ENCODE results near the gene SMG7. TPM values are rescaled to one million over a fixed set of nuclear protein-coding genes. Genes with fewer than 3 reads are reported as not detected.

SMG7 gene
- total RNA-seq, 4 donors from 2014 or later, result 37.8 to 82.1 (median 58.9) TPM

DNA sequence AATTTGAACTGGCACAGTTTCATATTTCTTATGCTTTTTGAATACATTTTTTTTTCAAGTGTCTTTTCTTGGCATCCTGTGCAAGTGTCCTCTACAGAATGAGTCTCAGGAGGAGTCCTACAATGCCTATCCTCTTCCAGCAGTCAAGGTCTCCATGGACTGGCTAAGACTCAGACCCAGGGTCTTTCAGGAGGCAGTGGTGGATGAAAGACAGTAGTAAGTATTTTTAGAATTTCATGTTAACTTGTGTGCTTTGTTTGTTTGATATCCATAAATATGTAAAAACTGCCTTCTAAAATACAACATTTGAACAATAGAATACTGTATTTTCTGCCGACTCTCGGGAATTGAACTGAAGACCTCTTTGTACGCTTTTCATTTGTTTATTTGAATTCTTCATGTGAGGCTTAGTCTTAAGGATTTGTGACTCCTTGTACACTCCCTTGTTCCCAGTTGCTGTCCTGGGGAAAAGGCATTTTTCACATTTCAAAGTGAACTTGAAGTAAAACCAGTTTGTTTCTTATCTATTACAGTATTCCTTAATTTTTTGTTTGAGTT is 61.4 kb downstream of the SMG7 start:
- intact Hi-C loops (cut with DNase I), result no loop called here
- TF ChIP-seq POLR2A (IDR thresholded peaks at IDR 0.05), result no peak
- TF ChIP-seq, protein P1, sequence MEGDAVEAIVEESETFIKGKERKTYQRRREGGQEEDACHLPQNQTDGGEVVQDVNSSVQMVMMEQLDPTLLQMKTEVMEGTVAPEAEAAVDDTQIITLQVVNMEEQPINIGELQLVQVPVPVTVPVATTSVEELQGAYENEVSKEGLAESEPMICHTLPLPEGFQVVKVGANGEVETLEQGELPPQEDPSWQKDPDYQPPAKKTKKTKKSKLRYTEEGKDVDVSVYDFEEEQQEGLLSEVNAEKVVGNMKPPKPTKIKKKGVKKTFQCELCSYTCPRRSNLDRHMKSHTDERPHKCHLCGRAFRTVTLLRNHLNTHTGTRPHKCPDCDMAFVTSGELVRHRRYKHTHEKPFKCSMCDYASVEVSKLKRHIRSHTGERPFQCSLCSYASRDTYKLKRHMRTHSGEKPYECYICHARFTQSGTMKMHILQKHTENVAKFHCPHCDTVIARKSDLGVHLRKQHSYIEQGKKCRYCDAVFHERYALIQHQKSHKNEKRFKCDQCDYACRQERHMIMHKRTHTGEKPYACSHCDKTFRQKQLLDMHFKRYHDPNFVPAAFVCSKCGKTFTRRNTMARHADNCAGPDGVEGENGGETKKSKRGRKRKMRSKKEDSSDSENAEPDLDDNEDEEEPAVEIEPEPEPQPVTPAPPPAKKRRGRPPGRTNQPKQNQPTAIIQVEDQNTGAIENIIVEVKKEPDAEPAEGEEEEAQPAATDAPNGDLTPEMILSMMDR (IDR thresholded peaks at IDR 0.05), result no peak
- no peaks in the 10 kb centered on the region for H3K9me3 ChIP-seq
- 94 to 95% methylated on average over 3 of the region's 3 CpGs for WGBS, 2 donors
- H3K27me3 ChIP-seq, result no peaks in the 10 kb centered on the region
- H3K36me3 ChIP-seq, result peaks cover 21 to 30% of the 10 kb centered on the region in 2 donors
- H3K27ac ChIP-seq, result no peak overlapping the region
- H3K4me1 ChIP-seq, result no peaks in the 10 kb centered on the region
- DNase-seq, result no peak
- H3K4me3 ChIP-seq (replicated peaks in 1 of 3), result no peak overlapping the region

DNA sequence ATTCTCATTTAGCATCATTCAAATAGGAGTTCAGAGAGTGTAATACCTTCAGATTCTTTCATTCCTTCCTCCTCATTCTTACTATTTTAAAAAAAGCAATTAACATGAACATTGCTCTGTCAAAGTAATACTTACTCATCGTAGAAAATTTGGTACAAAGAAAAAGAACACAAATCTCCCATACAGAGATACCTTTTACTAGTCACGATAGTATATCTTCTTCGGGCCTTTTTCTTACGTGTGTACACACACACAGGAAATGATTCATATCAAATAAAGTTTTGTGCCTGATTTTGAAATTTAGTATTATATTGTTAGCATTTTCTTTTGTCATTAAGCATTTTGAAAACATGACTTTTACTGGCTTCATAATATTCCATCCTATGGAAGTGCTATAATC is 65.1 kb downstream of the SMG7 start:
- TF ChIP-seq POLR2A (IDR thresholded peaks at IDR 0.05), result no peak
- TF ChIP-seq, protein P1 (IDR thresholded peaks at IDR 0.05), result no peak
- H3K4me1 ChIP-seq, result no peaks in the 10 kb centered on the region
- H3K27ac ChIP-seq, result no peak overlapping the region
- H3K27me3 ChIP-seq, result no peaks in the 10 kb centered on the region
- DNase-seq, result no peak
- H3K4me3 ChIP-seq (replicated peaks in 1 of 3), result no peak overlapping the region
- 94 to 97% methylated on average over 4 of the region's 4 CpGs for WGBS, 2 donors
- H3K9me3 ChIP-seq, result no peaks in the 10 kb centered on the region
- intact Hi-C loops (cut with DNase I), result no loop called here
- H3K36me3 ChIP-seq, result peaks cover 35 to 40% of the 10 kb centered on the region in 2 donors

DNA sequence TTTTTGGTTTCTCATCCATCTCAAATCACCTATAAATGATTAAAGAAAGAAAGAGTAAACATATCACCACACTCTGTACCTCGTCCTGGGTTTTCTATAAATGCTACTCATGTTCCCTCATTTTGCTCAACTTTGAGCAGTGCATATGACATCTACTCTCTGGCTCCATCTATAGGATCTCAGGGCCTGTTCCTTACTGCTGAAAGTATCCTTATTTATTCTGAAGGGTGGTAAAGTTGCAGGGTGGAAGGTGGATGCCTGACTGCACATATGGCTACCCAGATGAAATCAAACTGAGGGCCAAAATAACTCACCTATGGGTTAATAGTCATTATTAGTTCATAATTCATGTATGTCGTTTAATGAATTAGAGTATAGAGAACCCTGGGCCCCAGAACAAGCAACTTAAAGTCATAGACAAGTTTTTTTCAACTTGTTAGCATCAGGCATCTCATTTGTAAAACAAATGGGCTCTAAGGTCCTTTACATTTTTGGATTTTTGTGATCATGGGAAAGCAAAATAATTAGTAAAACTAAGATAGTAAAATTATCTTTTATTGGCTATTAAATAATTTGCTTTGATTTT is 71.4 kb downstream of the SMG7 start:
- WGBS, 2 donors, result 69% methylated on average over 2 of the region's 2 CpGs
- H3K4me1 ChIP-seq, result peaks cover 0 to 7% of the 10 kb centered on the region in 2 donors
- H3K4me3 ChIP-seq (replicated peaks in 1 of 3), result no peak overlapping the region
- H3K27me3 ChIP-seq, result no peaks in the 10 kb centered on the region
- DNase-seq, result no peak
- H3K27ac ChIP-seq, result no peak overlapping the region
- no peak for TF ChIP-seq POLR2A (IDR thresholded peaks at IDR 0.05)
- TF ChIP-seq, protein P1 (IDR thresholded peaks at IDR 0.05), result peak in 5 of 6 experiments; percentile 21 to 48 (median 30)
- no peaks in the 10 kb centered on the region for H3K9me3 ChIP-seq
- intact Hi-C loops (cut with DNase I), result loop anchor here (10.0 kb wide), 1 partner anchor 69 kb away; the partner anchor contains the start of gene SMG7
- peaks cover 42 to 56% of the 10 kb centered on the region in 2 donors for H3K36me3 ChIP-seq

DNA sequence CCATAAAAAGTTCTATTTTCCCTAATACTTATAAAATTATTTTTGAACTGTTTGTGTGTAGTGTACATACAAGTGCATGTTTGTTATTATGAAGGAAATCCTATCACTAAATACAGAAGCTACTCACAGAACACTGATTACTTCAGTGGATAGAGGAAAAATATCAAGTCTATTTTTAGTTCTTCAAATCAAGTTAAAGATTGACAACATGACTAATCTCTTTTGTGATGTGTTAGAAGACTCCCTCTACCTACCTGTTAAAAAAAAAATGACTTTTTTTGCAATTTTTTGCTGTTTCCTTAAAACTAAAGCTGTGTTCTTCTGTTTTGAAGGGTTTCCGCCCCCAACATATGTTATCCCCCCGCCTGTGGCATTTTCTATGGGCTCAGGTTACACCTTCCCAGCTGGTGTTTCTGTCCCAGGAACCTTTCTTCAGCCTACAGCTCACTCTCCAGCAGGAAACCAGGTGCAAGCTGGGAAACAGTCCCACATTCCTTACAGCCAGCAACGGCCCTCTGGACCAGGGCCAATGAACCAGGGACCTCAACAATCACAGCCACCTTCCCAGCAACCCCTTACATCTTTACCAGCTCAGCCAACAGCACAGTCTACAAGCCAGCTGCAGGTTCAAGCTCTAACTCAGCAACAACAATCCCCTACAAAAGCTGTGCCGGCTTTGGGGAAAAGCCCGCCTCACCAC is 72.4 kb downstream of the SMG7 start:
- H3K4me3 ChIP-seq (replicated peaks in 1 of 3), result no peak overlapping the region
- no peak overlapping the region for H3K27ac ChIP-seq
- TF ChIP-seq, protein P1 (IDR thresholded peaks at IDR 0.05), result no peak
- no peak for TF ChIP-seq POLR2A (IDR thresholded peaks at IDR 0.05)
- peaks cover 38 to 51% of the 10 kb centered on the region in 2 donors for H3K36me3 ChIP-seq
- H3K27me3 ChIP-seq, result no peaks in the 10 kb centered on the region
- 61 to 75% methylated on average over 4 to 5 of the region's 5 CpGs for WGBS, 2 donors
- intact Hi-C loops (cut with DNase I), result loop anchor here (10.0 kb wide), 1 partner anchor 70 kb away; the partner anchor contains the start of gene SMG7
- DNase-seq, result peak; percentile 74 to 78
- H3K9me3 ChIP-seq, result no peaks in the 10 kb centered on the region
- H3K4me1 ChIP-seq, result peaks cover 0 to 7% of the 10 kb centered on the region in 2 donors

DNA sequence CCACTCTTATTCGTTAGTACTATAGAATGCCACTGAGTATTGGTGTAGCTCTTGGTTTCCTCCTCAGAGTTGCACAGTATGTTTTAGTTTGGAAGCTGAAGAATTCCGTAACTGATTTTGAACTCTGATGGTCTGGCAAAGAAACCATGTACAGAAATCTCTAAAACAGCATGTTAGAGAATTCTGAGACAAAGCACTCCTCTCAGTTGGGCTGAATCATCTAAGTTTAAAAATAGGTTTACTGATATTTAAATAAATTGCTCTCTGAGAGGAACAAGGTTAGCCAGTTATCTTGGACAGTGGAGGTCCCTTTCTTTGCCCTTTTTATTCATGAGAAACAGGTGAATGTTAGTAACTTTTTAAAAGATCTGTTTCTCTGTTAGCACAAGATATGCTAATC is 74.1 kb downstream of the SMG7 start:
- H3K4me3 ChIP-seq (replicated peaks in 1 of 3), result no peak overlapping the region
- WGBS, 2 donors, result 83 to 91% methylated on average over 2 of the region's 2 CpGs
- TF ChIP-seq, protein P1 (IDR thresholded peaks at IDR 0.05), result no peak
- TF ChIP-seq POLR2A (IDR thresholded peaks at IDR 0.05), result no peak
- DNase-seq, result no peak
- intact Hi-C loops (cut with DNase I), result loop anchor here (10.0 kb wide), 1 partner anchor 72 kb away; the partner anchor contains the start of gene SMG7
- H3K27ac ChIP-seq, result no peak overlapping the region
- H3K4me1 ChIP-seq, result peaks cover 0 to 7% of the 10 kb centered on the region in 2 donors
- no peaks in the 10 kb centered on the region for H3K27me3 ChIP-seq
- H3K36me3 ChIP-seq, result peaks cover 40 to 43% of the 10 kb centered on the region in 2 donors
- H3K9me3 ChIP-seq, result no peaks in the 10 kb centered on the region
